HCT116 (cell line): Measurements from ENCODE around the gene MAGEF1. TPM values are rescaled to one million over a fixed set of nuclear protein-coding genes. Genes with fewer than 3 reads are reported as not detected.
A peak's percentile ranks its signal among the peaks of the same experiment; 100 is the strongest.

ENCODE experiments used
- ATAC-seq: fragments of 200-7000 bp; cut with Tn5 transposase; 2 replicates; pipeline ENCODE4 v1.9.1; 2020; ENCODE audit warnings: mild to moderate bottlenecking, moderate library complexity
- BruUV-seq: library from RNA; stranded (reverse); fragments of 400-500 nt; replicated peaks from 2 replicates; lab custom pipeline; 2021; lab: Mats Ljungman, UMichigan
- CTCF ChIA-PET: fragments of 300-600 bp; sonication (Branson Sonifier 250); formaldehyde crosslinking; loops from one replicate; lab custom pipeline; 2021; ENCODE audit warnings: antibody characterized with exemption; lab: Charles Lee
- POLR2A ChIA-PET: fragments of 300-600, 350-600 bp; sonication (Branson Sonifier 250); formaldehyde crosslinking; loops from one replicate; lab custom pipeline; 2021; ENCODE audit warnings: antibody characterized with exemption; lab: Charles Lee
- RAD21 ChIA-PET, 2 experiments: fragments of 300-600 bp; sonication (Branson Sonifier 250); formaldehyde crosslinking; loops; one replicate each; lab custom pipeline; 2023; ENCODE audit warnings: low total read pairs in 2 of 2; ENCODE audit not compliant: uncharacterized antibody in 2 of 2, unreplicated experiment in 2 of 2, low non-redundant PET in 1 of 2; lab: Charles Lee
- DNase-seq: peaks from one replicate; pipeline ENCODE4 v3.0.0-alpha.2; 2010; ENCODE audit warnings: low read depth, low spot score
- H2AFZ ChIP-seq: fragments of 200-600 bp; shearing (Covaris generic), sonication (generic); 2 replicates; pipeline ENCODE4 v1.6.1; 2017; ENCODE audit warnings: low read depth, mixed run types, mixed read lengths, antibody characterized with exemption, low read length; ENCODE audit not compliant: poor library complexity, severe bottlenecking
- H3K27ac ChIP-seq: 2 replicates; pipeline ENCODE4 v1.5.1; 2012; ENCODE audit warnings: low read depth, low read length
- H3K27me3 ChIP-seq: fragments of 200-600 bp; sonication (generic); 2 replicates; pipeline ENCODE4 v1.6.1; 2016; ENCODE audit warnings: mixed run types, low read length, mixed read lengths; ENCODE audit not compliant: insufficient read depth
- H3K36me3 ChIP-seq, 2 experiments: fragments of 200-500 bp in 1 of 2; fragments of 200-600 bp in 1 of 2; sonication (Bioruptor generic) in 1 of 2; sonication (generic) in 1 of 2; 2 replicates each; pipeline versions ENCODE4 v1.5.1 to v1.6.1; 2014 to 2016; ENCODE audit warnings: low read length in 2 of 2, inconsistent platforms in 1 of 2, mixed read lengths in 1 of 2, mixed run types in 1 of 2; ENCODE audit not compliant: insufficient read depth in 2 of 2, control insufficient read depth in 1 of 2
- H3K4me1 ChIP-seq, 2 experiments: fragments of 200-600 bp in 1 of 2; sonication (generic) in 1 of 2; 2 replicates each; pipeline versions ENCODE4 v1.5.1 to v1.6.1; 2012 to 2017; ENCODE audit warnings: low read length in 2 of 2, inconsistent platforms in 1 of 2, mild to moderate bottlenecking in 1 of 2, mixed read lengths in 1 of 2, mixed run types in 1 of 2, moderate library complexity in 1 of 2; ENCODE audit not compliant: insufficient read depth in 2 of 2, control insufficient read depth in 1 of 2
- H3K4me2 ChIP-seq: fragments of 200-600 bp; sonication (generic); 2 replicates; pipeline ENCODE4 v1.6.1; 2017; ENCODE audit warnings: mixed run types, low read length, mixed read lengths
- H3K4me3 ChIP-seq, 2 experiments: fragments of 200-600 bp in 1 of 2; sonication (generic) in 1 of 2; replicated peaks in 1 of 2; 2 replicates each; pipeline ENCODE4 v1.5.1; 2011 to 2016; ENCODE audit warnings: low read length in 2 of 2, control low read depth in 1 of 2, low read depth in 1 of 2, mild to moderate bottlenecking in 1 of 2, mixed read lengths in 1 of 2, mixed run types in 1 of 2
- H3K79me2 ChIP-seq: fragments of 200-600 bp; sonication (generic); 2 replicates; pipeline ENCODE4 v1.6.1; 2017; ENCODE audit warnings: mild to moderate bottlenecking, mixed run types, low read length, moderate library complexity, mixed read lengths; ENCODE audit not compliant: insufficient read depth
- H3K9ac ChIP-seq: fragments of 200-600 bp; sonication (generic); 2 replicates; pipeline ENCODE4 v1.6.1; 2016; ENCODE audit warnings: low read length, mixed read lengths
- H3K9me2 ChIP-seq: fragments of 200-600 bp; sonication (generic), shearing (Covaris generic); 2 replicates; pipeline ENCODE4 v1.6.1; 2017; ENCODE audit warnings: mixed run types, mild to moderate bottlenecking, moderate library complexity; ENCODE audit not compliant: insufficient read depth
- H3K9me3 ChIP-seq, 2 experiments: fragments of 200-500 bp in 1 of 2; fragments of 200-600 bp in 1 of 2; sonication (Bioruptor generic) in 1 of 2; sonication (generic) in 1 of 2; 2 replicates each; pipeline ENCODE4 v1.6.1; 2014 to 2017; ENCODE audit warnings: low read length in 2 of 2, mixed read lengths in 2 of 2, inconsistent platforms in 1 of 2, low read depth in 1 of 2, mild to moderate bottlenecking in 1 of 2, mixed run types in 1 of 2, moderate library complexity in 1 of 2; ENCODE audit not compliant: control insufficient read depth in 1 of 2, insufficient read depth in 1 of 2
- H4K20me1 ChIP-seq: fragments of 200-600 bp; sonication (generic), shearing (Covaris generic); 2 replicates; pipeline ENCODE4 v1.6.1; 2017; ENCODE audit warnings: mixed run types, mild to moderate bottlenecking, moderate library complexity; ENCODE audit not compliant: insufficient read depth
- CBX3 ChIP-seq: IDR thresholded peaks from 2 replicates; pipeline ENCODE4 v1.6.1; 2012; ENCODE audit warnings: low read depth
- EZH2 ChIP-seq: fragments of 200-600 bp; sonication (generic); IDR thresholded peaks from 2 replicates; pipeline ENCODE4 v1.6.1; 2017; ENCODE audit warnings: antibody characterized with exemption, mixed run types
- EZH2phosphoT487 ChIP-seq: fragments of 200-600 bp; IDR thresholded peaks from 2 replicates; pipeline ENCODE4 v1.6.1; 2018; ENCODE audit warnings: antibody characterized with exemption, borderline replicate concordance
- JUND ChIP-seq: IDR thresholded peaks from 2 replicates; pipeline ENCODE4 v1.6.1; 2012
- POLR2AphosphoS5 ChIP-seq: IDR thresholded peaks from 2 replicates; pipeline ENCODE4 v1.6.1; 2011; ENCODE audit warnings: mild to moderate bottlenecking, low read depth, low read length, moderate library complexity
- SP1 ChIP-seq: IDR thresholded peaks from 2 replicates; pipeline ENCODE4 v1.6.1; 2012; ENCODE audit warnings: low read depth
- TCF7L2 ChIP-seq: IDR thresholded peaks from 2 replicates; pipeline ENCODE4 v1.7.0; 2011; ENCODE audit warnings: borderline replicate concordance, inconsistent platforms; ENCODE audit not compliant: insufficient read depth, insufficient read length; ENCODE audit errors: extremely low read depth
- YY1 ChIP-seq: IDR thresholded peaks from 2 replicates; pipeline ENCODE4 v1.6.1; 2011; ENCODE audit warnings: low read length, low read depth, moderate library complexity, mild to moderate bottlenecking; ENCODE audit not compliant: insufficient replicate concordance; ENCODE audit errors: extremely low read depth
- intact Hi-C: fragments of 100-400 bp; cut with micrococcal nuclease; formaldehyde crosslinking; loops from 2 replicates; pipeline ENCODE4 v1.10.0; 2022
- total RNA-seq: library from RNA; stranded (reverse); gene quantifications from one replicate; pipeline ENCODE4 v1.2.1, GENCODE V29; 2021; ENCODE audit not compliant: unreplicated experiment

Gene MAGEF1
- total RNA-seq, 1 experiment from 2014 or later, result 44.1 TPM

- DNase-seq, result no peak
- POLR2A ChIA-PET, result no interaction called here
- H3K36me3 ChIP-seq, result no peaks in the 10 kb centered on the region
- RAD21 ChIA-PET, result no interaction called here
- no peaks in the 10 kb centered on the region for H4K20me1 ChIP-seq
- 0 out of 2 replicates have a peak, but pooled peaks have one; percentile 28 for ATAC-seq
- H3K4me3 ChIP-seq, result no peak overlapping the region
- no peaks in the 10 kb centered on the region for H3K79me2 ChIP-seq
- H3K4me1 ChIP-seq, result peaks cover 0 to 6% of the 10 kb centered on the region in 2 experiments; a peak in 1 of 4 replicates
- intact Hi-C loops, result no loop called here
- no peaks in the 10 kb centered on the region for H3K9me3 ChIP-seq
- TF ChIP-seq YY1 (no peak), JUND (no peak), EZH2phosphoT487 (no peak), EZH2 (no peak), POLR2AphosphoS5 (no peak), CBX3 (no peak)
- no peaks in the 10 kb centered on the region for H3K27me3 ChIP-seq
- H2AFZ ChIP-seq, result no peak overlapping the region
- H3K4me2 ChIP-seq, result no peak overlapping the region
- H3K27ac ChIP-seq, result no peak overlapping the region
- CTCF ChIA-PET, result no interaction called here
- no TSS peak for BruUV-seq
- H3K9me2 ChIP-seq, result no peaks in the 10 kb centered on the region
- no peak overlapping the region for H3K9ac ChIP-seq
Measured at GRCh38 chr3:184688251-184688881, 23.5 kb downstream of the MAGEF1 start.

GRCh38 chr3:184687363-184688015, 24.4 kb downstream of the MAGEF1 start:
- no peak for TF ChIP-seq TCF7L2
- TF ChIP-seq SP1, result no peak
- no peak for TF ChIP-seq EZH2
- no peak for TF ChIP-seq EZH2phosphoT487
- H4K20me1 ChIP-seq, result no peaks in the 10 kb centered on the region
- no peak overlapping the region for H3K4me3 ChIP-seq
- H3K9me3 ChIP-seq, result no peaks in the 10 kb centered on the region
- no peak overlapping the region for H3K27ac ChIP-seq
- H3K4me2 ChIP-seq, result no peak overlapping the region
- intact Hi-C loops, result no loop called here
- no peak overlapping the region for H2AFZ ChIP-seq
- H3K79me2 ChIP-seq, result no peaks in the 10 kb centered on the region
- ChIA-PET CTCF (no interaction called here), RAD21 (no interaction called here), POLR2A (no interaction called here)
- DNase-seq (no peak), ATAC-seq (no peak)
- H3K9ac ChIP-seq, result no peak overlapping the region
- H3K27me3 ChIP-seq, result no peaks in the 10 kb centered on the region
- BruUV-seq, result no TSS peak
- H3K9me2 ChIP-seq, result no peaks in the 10 kb centered on the region
- H3K36me3 ChIP-seq, result no peaks in the 10 kb centered on the region
- peaks cover 0 to 6% of the 10 kb centered on the region in 2 experiments; a peak in 1 of 4 replicates for H3K4me1 ChIP-seq
